GM12878 (cell line): ENCODE data around the gene KIF3A. TPM values are rescaled to one million over a fixed set of nuclear protein-coding genes. Genes with fewer than 3 reads are reported as not detected.

ENCODE experiments used
- ATAC-seq: fragments of 200-7000 bp; cut with Tn5 transposase; 3 replicates; pipeline ENCODE4 v1.9.1; 2020; ENCODE audit warnings: mild to moderate bottlenecking, moderate library complexity
- BruUV-seq: library from RNA; stranded (reverse); fragments of 400-500 nt; replicated peaks from 2 replicates; lab custom pipeline; 2021; lab: Mats Ljungman, UMichigan
- CTCF ChIA-PET: fragments of 300-600 bp; sonication (Branson Sonifier 250); formaldehyde crosslinking; extraction: SDS; loops from one replicate; lab custom pipeline; 2021; ENCODE audit warnings: inconsistent platforms; lab: Yijun Ruan, JAX
- POLR2A ChIA-PET: fragments of 350-600 bp; formaldehyde crosslinking; extraction: SDS; loops from one replicate; lab custom pipeline; 2021; ENCODE audit warnings: inconsistent platforms; lab: Charles Lee
- RAD21 ChIA-PET: fragments of 300-600 bp; sonication (Branson Sonifier 250); formaldehyde crosslinking; loops from one replicate; lab custom pipeline; 2023; ENCODE audit warnings: antibody characterized with exemption; ENCODE audit not compliant: unreplicated experiment; lab: Charles Lee
- SMC1A ChIA-PET: fragments of 300-600 bp; sonication (Branson Sonifier 250); formaldehyde crosslinking; loops from one replicate; lab custom pipeline; 2023; ENCODE audit not compliant: unreplicated experiment, uncharacterized antibody; lab: Charles Lee
- DNase-seq: peaks from one replicate; pipeline ENCODE4 v3.0.0-alpha.2; 2011; ENCODE audit warnings: low read depth, low spot score
- FAIRE-seq: peaks from 3 replicates; lab custom pipeline; 2011; peaks lifted over from hg19 to GRCh38; lab: Jason Lieb, UNC
- H2AFZ ChIP-seq: 2 replicates; pipeline ENCODE4 v1.6.0; 2011; ENCODE audit warnings: low read depth, low read length, control low read depth; ENCODE audit not compliant: control insufficient read depth
- H3K27ac ChIP-seq: 2 replicates; pipeline ENCODE4 v1.5.1; 2011; ENCODE audit warnings: control low read depth; ENCODE audit not compliant: control insufficient read depth, insufficient read depth
- H3K27me3 ChIP-seq, 2 experiments: replicated peaks in 1 of 2; 2 replicates each; pipeline versions ENCODE4 v1.6.0 to v1.6.1; 2011; ENCODE audit warnings: low read length in 1 of 2; ENCODE audit not compliant: control insufficient read depth in 2 of 2, insufficient read depth in 2 of 2
- H3K36me3 ChIP-seq, 2 experiments: 2 replicates each; pipeline ENCODE4 v1.5.1; 2011; ENCODE audit warnings: low read length in 1 of 2; ENCODE audit not compliant: control insufficient read depth in 2 of 2, insufficient read depth in 2 of 2
- H3K4me1 ChIP-seq: 2 replicates; pipeline ENCODE4 v1.6.1; 2011; ENCODE audit warnings: mild to moderate bottlenecking, low read length, moderate library complexity, mixed read lengths; ENCODE audit not compliant: control insufficient read depth, insufficient read depth
- H3K4me2 ChIP-seq: 2 replicates; pipeline ENCODE4 v1.6.0; 2011; ENCODE audit warnings: control low read depth; ENCODE audit not compliant: control insufficient read depth, insufficient read depth
- H3K4me3 ChIP-seq: fragments of 200-600 bp; sonication (generic); 2 replicates; pipeline ENCODE4 v1.5.1; 2016
- H3K79me2 ChIP-seq: 2 replicates; pipeline ENCODE4 v1.6.0; 2011; ENCODE audit warnings: low read length; ENCODE audit not compliant: control insufficient read depth, insufficient read depth
- H3K9ac ChIP-seq: 2 replicates; pipeline ENCODE4 v1.8.0; 2011; ENCODE audit warnings: low read length, control low read depth, mixed read lengths; ENCODE audit not compliant: control insufficient read depth, insufficient read depth
- H3K9me3 ChIP-seq: replicated peaks from 3 replicates; pipeline ENCODE4 v1.5.1; 2011; ENCODE audit warnings: mild to moderate bottlenecking, low read length; ENCODE audit not compliant: control insufficient read depth, insufficient read depth
- H4K20me1 ChIP-seq: 2 replicates; pipeline ENCODE4 v1.6.0; 2011; ENCODE audit not compliant: control insufficient read depth, insufficient read depth
- BRCA1 ChIP-seq: IDR thresholded peaks from 2 replicates; pipeline ENCODE4 v1.6.1; 2011; ENCODE audit warnings: low read depth, low read length, improper control_type of control experiment
- EGR1 ChIP-seq, 2 experiments: IDR thresholded peaks; 1 replicate in 1 of 2; 2 replicates in 1 of 2; pipeline ENCODE4 v1.6.1; 2011 to 2012; ENCODE audit warnings: low read depth in 2 of 2, low read length in 2 of 2, borderline replicate concordance in 1 of 2, mild to moderate bottlenecking in 1 of 2, moderate library complexity in 1 of 2
- HDGF ChIP-seq: fragments of 450-650 bp; IDR thresholded peaks from 2 replicates; pipeline ENCODE4 v1.6.1; 2016; ENCODE audit warnings: antibody characterized with exemption
- IKZF2 ChIP-seq, 2 experiments: fragments of 450-650 bp; IDR thresholded peaks; 2 replicates each; pipeline ENCODE4 v1.6.1; 2017; ENCODE audit warnings: mild to moderate bottlenecking in 2 of 2, moderate library complexity in 2 of 2
- IRF4 ChIP-seq: IDR thresholded peaks from 2 replicates; pipeline ENCODE4 v1.6.1; 2011; ENCODE audit warnings: low read depth, low read length
- LARP7 ChIP-seq: fragments of 450-650 bp; IDR thresholded peaks from 2 replicates; pipeline ENCODE4 v1.6.1; 2017; ENCODE audit warnings: mild to moderate bottlenecking
- MEF2B ChIP-seq: fragments of 450-650 bp; IDR thresholded peaks from 2 replicates; pipeline ENCODE4 v1.6.1; 2018; ENCODE audit warnings: mild to moderate bottlenecking, moderate library complexity; ENCODE audit not compliant: partially characterized antibody, poor library complexity, severe bottlenecking
- MLLT1 ChIP-seq: fragments of 450-650 bp; IDR thresholded peaks from 2 replicates; pipeline ENCODE4 v1.6.1; 2016; ENCODE audit warnings: mild to moderate bottlenecking
- NR2C2 ChIP-seq: IDR thresholded peaks from 2 replicates; pipeline ENCODE4 v1.6.1; 2011; ENCODE audit warnings: borderline replicate concordance, low read depth; ENCODE audit not compliant: control insufficient read depth, insufficient read length
- PML ChIP-seq: IDR thresholded peaks from 2 replicates; pipeline ENCODE4 v1.6.1; 2012; ENCODE audit warnings: low read length, inconsistent platforms
- RAD51 ChIP-seq: fragments of 450-650 bp; IDR thresholded peaks from 2 replicates; pipeline ENCODE4 v1.6.1; 2016; ENCODE audit warnings: moderate library complexity, mild to moderate bottlenecking, inconsistent platforms
- SKIL ChIP-seq: fragments of 450-650 bp; IDR thresholded peaks from 2 replicates; pipeline ENCODE4 v1.6.1; 2017; ENCODE audit warnings: mild to moderate bottlenecking, low read depth, inconsistent platforms; ENCODE audit not compliant: poor library complexity, severe bottlenecking
- ZBTB11 ChIP-seq: fragments of 450-650 bp; formaldehyde crosslinking; IDR thresholded peaks from 2 replicates; pipeline ENCODE4 v1.5.0; 2022; ENCODE audit warnings: mild to moderate bottlenecking, missing genetic modification characterization
- WGBS: methylation state at CpG from one replicate; pipeline ENCODE4 v1.1.6; 2016; ENCODE audit warnings: low lambda C conversion rate; ENCODE audit not compliant: insufficient replicate concordance, insufficient coverage; ENCODE audit errors: missing lambda C conversion rate; 5-methylcytosine and 5-hydroxymethylcytosine counted together
- in situ Hi-C: fragments of 300-500 bp; cut with MboI; formaldehyde crosslinking; loops from 9 replicates; pipeline ENCODE4 v1.14.3; 2018; ENCODE audit warnings: mixed read lengths
- intact Hi-C: fragments of 100-400 bp; cut with micrococcal nuclease; formaldehyde crosslinking; loops from one replicate; pipeline ENCODE4 v1.14.2; 2022; ENCODE audit not compliant: unreplicated experiment
- polyA plus RNA-seq, 11 experiments: library from polyadenylated mRNA; depleted of rRNA in 4 of 11; unstranded in 6 of 11; stranded (reverse) in 5 of 11; fragments of >200 nt; fragmentation: Nextera tagmentation in 4 of 11; fragmentation: Illumina TruSeq in 1 of 11; extraction: Ambion mirVana in 4 of 11; extraction: Trizol in 1 of 11; gene quantifications; 1 replicate in 1 of 11; 2 replicates in 10 of 11; pipeline versions ENCODE4 v1.2.1 to v1.2.3, GENCODE V29; 2011 to 2016; ENCODE audit warnings: inconsistent platforms in 2 of 11, missing spikeins in 2 of 11, low read depth in 1 of 11
- total RNA-seq, 4 experiments: library from RNA; depleted of rRNA in 3 of 4; stranded (reverse); fragments of >200 nt in 3 of 4; fragmentation: Illumina TruSeq in 1 of 4; extraction: Trizol in 1 of 4; gene quantifications; 2 replicates each; pipeline versions ENCODE4 v1.2.1 to v1.2.3, GENCODE V29; 2013 to 2021

Gene KIF3A
- total and polyA plus RNA-seq, 10 of the 15 experiments (the other 5 are each of a cell fraction or from before 2014, with no cell fraction given), result 2.7 to 36.5 (median 10.0) TPM

- ChIA-PET CTCF (interaction anchor here (0.7 to 7.0 kb wide), 24 partner anchors 9 to 442 kb away, joined by 3 to 58 read pairs (median 4); partner anchors contain the start of genes IL4 and KIF3A), POLR2A (interaction anchor here (0.7 to 10.8 kb wide), 10 partner anchors 13 to 140 kb away, joined by 3 to 118 read pairs (median 6); partner anchors contain the start of genes CCNI2, IL4 and KIF3A), SMC1A (interaction anchor here (0.6 to 12.1 kb wide), 33 partner anchors 11 to 445 kb away, joined by 3 to 156 read pairs (median 4); partner anchors contain the start of genes CCNI2, GDF9, IL4 and KIF3A), RAD21 (interaction anchor here (0.8 to 9.2 kb wide), 34 partner anchors 11 to 247 kb away, joined by 3 to 148 read pairs (median 5); partner anchors contain the start of genes CCNI2, IL4, KIF3A and RAD50)
- no TSS peak for BruUV-seq
- H2AFZ ChIP-seq, result peak overlapping the region; percentile 84
- H3K9ac ChIP-seq, result peak overlapping the region; percentile 54
- H3K36me3 ChIP-seq, result no peaks in the 10 kb centered on the region
- FAIRE-seq (peak; percentile 35), DNase-seq (no peak), ATAC-seq (peak; percentile 2)
- H4K20me1 ChIP-seq, result no peaks in the 10 kb centered on the region
- H3K27ac ChIP-seq, result peak overlapping the region; percentile 96
- in situ Hi-C loops, result no loop called here
- no peaks in the 10 kb centered on the region for H3K27me3 ChIP-seq
- peak overlapping the region; percentile 59 for H3K4me2 ChIP-seq
- intact Hi-C loops, result loop anchor here (2.0 to 5.0 kb wide), 9 partner anchors 21 to 239 kb away; partner anchors contain the start of genes GDF9, KIF3A and UQCRQ
- H3K4me1 ChIP-seq, result peaks cover 73% of the 10 kb centered on the region
- no peaks in the 10 kb centered on the region for H3K9me3 ChIP-seq
- 55% methylated on average over 12 of the region's 12 CpGs for WGBS
- no peaks in the 10 kb centered on the region for H3K79me2 ChIP-seq
- no peak overlapping the region for H3K4me3 ChIP-seq
- TF ChIP-seq EGR1 (IDR thresholded peaks at IDR 0.05; ENCODE audit: borderline replicate concordance in 1 of 2, low read depth in 2 of 2, low read length in 2 of 2) (peak; percentile 75 to 96), MLLT1 (0 out of 2 replicates have a peak, but pooled peaks have one; percentile 74), MEF2B (no peak), RAD51 (0 out of 2 replicates have a peak, but pooled peaks have one; percentile 21), HDGF (peak; percentile 82), ZBTB11 (no peak), IRF4 (peak; percentile 44; the same call in 1 of the 2 replicates), LARP7 (peak; percentile 59), IKZF2 (IDR thresholded peaks at IDR 0.05) (peak; percentile 76 to 82), PML (no peak), SKIL (peak; percentile 91), NR2C2 (no peak), BRCA1 (no peak)
Observed at GRCh38 chr5:132661231-132662003, 75.9 kb downstream of the KIF3A start.
